Measurements from ENCODE around the gene KICS2. TPM values are rescaled to one million over a fixed set of nuclear protein-coding genes. Genes with fewer than 3 reads are reported as not detected.

The KICS2 gene
- total RNA-seq: 10 to 100 TPM; 12.1 to 13.4 TPM

GRCh38 chr12:64222009-64222765 lies at the start of gene KICS2:
KICS2 (minus strand) TSS chr12:64222296; CDS start chr12:64222237, 59 bp downstream.
- ChIA-PET CTCF (no interaction called here), POLR2A (interaction anchor here (0.6 to 1.5 kb wide), 3 partner anchors 182 to 945 kb away, joined by 3 to 4 read pairs (median 3); partner anchors contain the start of gene XPOT)

GRCh38 chr12:64270411-64270810 lies 48.3 kb upstream of the KICS2 start:
- CTCF ChIA-PET: interaction anchor here (1.0 kb wide), 1 partner anchor 14 kb away, joined by 4 read pairs; no protein-coding TSS in a partner anchor

GRCh38 chr12:64269161-64269560 lies 47.1 kb upstream of the KICS2 start:
- ChIA-PET POLR2A (no interaction called here), CTCF (interaction anchor here (1.0 kb wide), 1 partner anchor 12 kb away, joined by 4 read pairs; no protein-coding TSS in a partner anchor)

More at GRCh38 chr12:64270411-64270810, 48.3 kb upstream of the KICS2 start:
- POLR2A ChIA-PET: no interaction called here

- POLR2A ChIA-PET: no interaction called here
- CTCF ChIA-PET: no interaction called here
Measured at GRCh38 chr12:64268409-64268808, 46.3 kb upstream of the KICS2 start.

GRCh38 chr12:64265839-64266238 lies 43.7 kb upstream of the KICS2 start:
- CTCF ChIA-PET: no interaction called here
- POLR2A ChIA-PET: no interaction called here

GRCh38 chr12:64261813-64262212 lies 39.7 kb upstream of the KICS2 start:
- POLR2A ChIA-PET: no interaction called here
- CTCF ChIA-PET: no interaction called here

GRCh38 chr12:64258576-64258975 lies 36.5 kb upstream of the KICS2 start:
- ChIA-PET CTCF (interaction anchor here (0.9 kb wide), 1 partner anchor 415 kb away, joined by 5 read pairs; no protein-coding TSS in a partner anchor), POLR2A (no interaction called here)

GRCh38 chr12:64256166-64256800 lies 34.2 kb upstream of the KICS2 start:
- POLR2A ChIA-PET: no interaction called here
- CTCF ChIA-PET: interaction anchor here (0.9 to 2.5 kb wide), 4 partner anchors 13 to 434 kb away, joined by 3 to 11 read pairs (median 5); partner anchors contain the start of gene SRGAP1

- ChIA-PET CTCF (interaction anchor here (0.6 to 2.5 kb wide), 4 partner anchors 17 to 433 kb away, joined by 3 to 11 read pairs (median 4); partner anchors contain the start of gene SRGAP1), POLR2A (no interaction called here)
Measured at GRCh38 chr12:64255249-64255648, 33.2 kb upstream of the KICS2 start.

GRCh38 chr12:64253356-64253755 lies 31.3 kb upstream of the KICS2 start:
- ChIA-PET CTCF (no interaction called here), POLR2A (no interaction called here)

GRCh38 chr12:64252681-64253080 lies 30.6 kb upstream of the KICS2 start:
- ChIA-PET CTCF (no interaction called here), POLR2A (no interaction called here)

- ChIA-PET POLR2A (no interaction called here), CTCF (interaction anchor here (0.9 kb wide), 1 partner anchor 400 kb away, joined by 4 read pairs; no protein-coding TSS in a partner anchor)
Measured at GRCh38 chr12:64243809-64244208, 21.7 kb upstream of the KICS2 start.

- POLR2A ChIA-PET: no interaction called here
- CTCF ChIA-PET: no interaction called here
Measured at GRCh38 chr12:64240781-64241180, 18.7 kb upstream of the KICS2 start.

- ChIA-PET CTCF (interaction anchor here (1.1 kb wide), 1 partner anchor 19 kb away, joined by 6 read pairs; no protein-coding TSS in a partner anchor), POLR2A (no interaction called here)
Measured at GRCh38 chr12:64237382-64237781, 15.3 kb upstream of the KICS2 start.

- ChIA-PET CTCF (no interaction called here), POLR2A (no interaction called here)
Measured at GRCh38 chr12:64236549-64236948, 14.5 kb upstream of the KICS2 start.

- CTCF ChIA-PET: no interaction called here
Measured at GRCh38 chr12:64232196-64232595, 10.1 kb upstream of the KICS2 start.

GRCh38 chr12:64229796-64230195 lies 7.7 kb upstream of the KICS2 start:
- ChIA-PET CTCF (no interaction called here), POLR2A (no interaction called here)

More at GRCh38 chr12:64232196-64232595, 10.1 kb upstream of the KICS2 start:
- POLR2A ChIA-PET: no interaction called here

GRCh38 chr12:64229240-64229639 lies 7.1 kb upstream of the KICS2 start:
- CTCF ChIA-PET: no interaction called here
- POLR2A ChIA-PET: no interaction called here

- POLR2A ChIA-PET: no interaction called here
- CTCF ChIA-PET: no interaction called here
Measured at GRCh38 chr12:64225626-64226025, 3.5 kb upstream of the KICS2 start.

- CTCF ChIA-PET: no interaction called here
- POLR2A ChIA-PET: interaction anchor here (1.5 kb wide), 1 partner anchor 182 kb away, joined by 3 read pairs; the partner anchor contains the start of gene XPOT
Measured at GRCh38 chr12:64221651-64222008, 466 bp downstream of the KICS2 start.

GRCh38 chr12:64220046-64220445 lies 2.0 kb downstream of the KICS2 start:
- CTCF ChIA-PET: no interaction called here
- POLR2A ChIA-PET: no interaction called here

Measured in activated CD8-positive, alpha-beta memory T cell treated with anti-CD3 and anti-CD28 coated beads for 36 hours (primary cell).